ENCODE measurements around the gene CNTN4.
"Not testable (repeated sequence)": the region's sequence is repeated elsewhere in the genome, so short reads cannot be mapped to it uniquely, and the experiment has no call there.

Gene CNTN4

GRCh38 chr3:2713923-2714322 is 615.3 kb downstream of the CNTN4 start:
- no peak for DNase-seq

GRCh38 chr3:2714834-2715233 is 616.2 kb downstream of the CNTN4 start:
- no peak for DNase-seq

GRCh38 chr3:2727101-2727500 is 628.4 kb downstream of the CNTN4 start:
- DNase-seq = no peak

GRCh38 chr3:2727610-2728318 is 629.1 kb downstream of the CNTN4 start:
- DNase-seq = no peak

GRCh38 chr3:2731843-2732242 is 633.2 kb downstream of the CNTN4 start:
- DNase-seq = no peak

- DNase-seq = no peak
Observed at GRCh38 chr3:2735392-2735894, 636.8 kb downstream of the CNTN4 start.

- DNase-seq = no peak
Observed at GRCh38 chr3:2741516-2741915, 642.9 kb downstream of the CNTN4 start.

- DNase-seq = peak; percentile 19
Observed at GRCh38 chr3:2765002-2765579, 666.4 kb downstream of the CNTN4 start.

GRCh38 chr3:2770451-2770850 is 671.8 kb downstream of the CNTN4 start:
- no peak for DNase-seq

- no peak for DNase-seq
Observed at GRCh38 chr3:2771193-2771592, 672.5 kb downstream of the CNTN4 start.

- no peak for DNase-seq
Observed at GRCh38 chr3:2771741-2772140, 673.1 kb downstream of the CNTN4 start.

GRCh38 chr3:2772803-2773202 is 674.1 kb downstream of the CNTN4 start:
- no peak for DNase-seq

- no peak for DNase-seq
Observed at GRCh38 chr3:2774481-2775249, 676.0 kb downstream of the CNTN4 start.

- no peak for DNase-seq
Observed at GRCh38 chr3:2783261-2783660, 684.6 kb downstream of the CNTN4 start.

GRCh38 chr3:2784627-2785026 is 686.0 kb downstream of the CNTN4 start:
- no peak for DNase-seq

GRCh38 chr3:2790266-2790815 is 691.7 kb downstream of the CNTN4 start:
- DNase-seq = no peak

GRCh38 chr3:2792432-2792831 is 693.8 kb downstream of the CNTN4 start:
- no peak for DNase-seq

- no peak for DNase-seq
Observed at GRCh38 chr3:2793987-2794386, 695.3 kb downstream of the CNTN4 start.

- no peak for DNase-seq
Observed at GRCh38 chr3:2802429-2802828, 703.8 kb downstream of the CNTN4 start.

GRCh38 chr3:2807514-2807913 is 708.8 kb downstream of the CNTN4 start:
- DNase-seq = no peak

GRCh38 chr3:2810723-2811122 is 712.1 kb downstream of the CNTN4 start:
- no peak for DNase-seq

GRCh38 chr3:2819571-2819970 is 720.9 kb downstream of the CNTN4 start:
- DNase-seq = no peak

GRCh38 chr3:2820982-2821381 is 722.3 kb downstream of the CNTN4 start:
- DNase-seq = not testable (repeated sequence)

GRCh38 chr3:2822611-2823010 is 723.9 kb downstream of the CNTN4 start:
- DNase-seq = no peak
